K562 (cell line): Measurements from ENCODE around the gene NELFA. TPM values are rescaled to one million over a fixed set of nuclear protein-coding genes. Genes with fewer than 3 reads are reported as not detected.

Source experiments
- ATAC-seq: fragments of 200-7000 bp; cut with Tn5 transposase; 3 replicates; pipeline ENCODE4 v1.9.1; 2020; ENCODE audit warnings: moderate library complexity
- BruUV-seq: library from RNA; stranded (reverse); fragments of 400-500 nt; replicated peaks from 2 replicates; lab custom pipeline; 2021; lab: Mats Ljungman, UMichigan
- CTCF ChIA-PET: fragments of 300-600 bp; formaldehyde crosslinking; extraction: SDS; loops from one replicate; lab custom pipeline; 2021; ENCODE audit warnings: low intra/inter-chr PET ratio; lab: Yijun Ruan, JAX
- POLR2A ChIA-PET: fragments of 300-600, 350-650 bp; sonication (Branson Sonifier 250); formaldehyde crosslinking; extraction: SDS; loops from one replicate; lab custom pipeline; 2021; ENCODE audit warnings: antibody characterized with exemption, inconsistent platforms; lab: Yijun Ruan, JAX
- DNase-seq, 4 experiments: peaks; one replicate each; pipeline versions ENCODE4 v3.0.0 to v3.0.0-alpha.2; 2011 to 2018; ENCODE audit warnings: low spot score in 3 of 4, mixed read lengths in 3 of 4; ENCODE audit errors: extremely low read depth in 1 of 4
- FAIRE-seq: peaks from 2 replicates; lab custom pipeline; 2011; peaks lifted over from hg19 to GRCh38; lab: Jason Lieb, UNC
- H2AFZ ChIP-seq: 2 replicates; pipeline ENCODE4 v1.6.0; 2011; ENCODE audit warnings: low read depth, low read length, control low read depth, inconsistent platforms
- H3K27ac ChIP-seq: fragments of 200-600 bp; 3 replicates; pipeline ENCODE4 v1.8.0; 2011; ENCODE audit warnings: low read depth, mild to moderate bottlenecking, control low read depth, inconsistent platforms, low read length, moderate library complexity, mixed read lengths; ENCODE audit errors: extremely low read depth
- H3K27me3 ChIP-seq, 2 experiments: fragments of 300-600 bp in 1 of 2; 2 replicates in 1 of 2; 3 replicates in 1 of 2; pipeline versions ENCODE4 v1.6.0 to v1.8.0; 2011; ENCODE audit warnings: inconsistent platforms in 2 of 2, low read length in 2 of 2, mild to moderate bottlenecking in 1 of 2, mixed read lengths in 1 of 2, moderate library complexity in 1 of 2; ENCODE audit not compliant: control insufficient read depth in 2 of 2, insufficient read depth in 2 of 2
- H3K36me3 ChIP-seq: fragments of 300-600 bp; 3 replicates; pipeline ENCODE4 v1.8.0; 2011; ENCODE audit warnings: mild to moderate bottlenecking, low read length, inconsistent platforms; ENCODE audit not compliant: control insufficient read depth, insufficient read depth
- H3K4me1 ChIP-seq, 2 experiments: fragments of 200-600 bp in 1 of 2; replicated peaks in 1 of 2; 2 replicates in 1 of 2; 3 replicates in 1 of 2; pipeline versions ENCODE4 v1.5.1 to v1.8.0; 2011; ENCODE audit warnings: inconsistent platforms in 2 of 2, low read length in 2 of 2, mild to moderate bottlenecking in 1 of 2, mixed read lengths in 1 of 2, moderate library complexity in 1 of 2; ENCODE audit not compliant: control insufficient read depth in 2 of 2, insufficient read depth in 2 of 2
- H3K4me2 ChIP-seq: 2 replicates; pipeline ENCODE4 v1.6.1; 2011; ENCODE audit warnings: low read length, control low read depth, inconsistent platforms, mixed read lengths; ENCODE audit not compliant: insufficient read depth
- H3K4me3 ChIP-seq: fragments of 200-600 bp; sonication (generic), shearing (Covaris generic); 2 replicates; pipeline ENCODE4 v1.5.1; 2016; ENCODE audit warnings: control low read depth, inconsistent platforms
- H3K79me2 ChIP-seq: fragments of 200-600 bp; 3 replicates; pipeline ENCODE4 v1.8.0; 2011; ENCODE audit warnings: low read length, inconsistent platforms; ENCODE audit not compliant: control insufficient read depth, insufficient read depth
- H3K9ac ChIP-seq, 2 experiments: 2 replicates each; pipeline versions ENCODE4 v1.6.0 to v1.6.1; 2011; ENCODE audit warnings: low read depth in 2 of 2, low read length in 2 of 2, control low read depth in 1 of 2, inconsistent platforms in 1 of 2, mild to moderate bottlenecking in 1 of 2, mixed read lengths in 1 of 2; ENCODE audit not compliant: insufficient read depth in 1 of 2
- H3K9me1 ChIP-seq: one replicate; pipeline ENCODE4 v1.6.0; 2011; ENCODE audit warnings: inconsistent platforms, mild to moderate bottlenecking, low read length, moderate library complexity; ENCODE audit not compliant: control insufficient read depth, insufficient read depth
- H3K9me3 ChIP-seq: replicated peaks from 2 replicates; pipeline ENCODE4 v1.5.1; 2011; ENCODE audit warnings: low read depth, low read length, inconsistent platforms; ENCODE audit not compliant: control insufficient read depth, insufficient read depth
- H4K20me1 ChIP-seq: replicated peaks from 2 replicates; pipeline ENCODE4 v1.6.1; 2011; ENCODE audit warnings: low read length, inconsistent platforms, mixed read lengths; ENCODE audit not compliant: control insufficient read depth, insufficient read depth
- GABPA ChIP-seq: fragments of 200-800 bp; sonication (Bioruptor generic); conservative IDR thresholded peaks from 2 replicates; pipeline ENCODE4 v1.6.1; 2016; ENCODE audit warnings: low read depth, missing genetic modification characterization, missing compliant biosample characterization
- POLR2G ChIP-seq: fragments of 200-400 bp; formaldehyde crosslinking; IDR thresholded peaks from 2 replicates; pipeline ENCODE4 v1.6.1; 2017; ENCODE audit warnings: low read depth, mild to moderate bottlenecking, antibody characterized with exemption, low read length, moderate library complexity
- USF1 ChIP-seq: sonication (generic); formaldehyde crosslinking; IDR thresholded peaks from 2 replicates; pipeline ENCODE4 v1.9.0; 2022; ENCODE audit warnings: mild to moderate bottlenecking, missing genetic modification reagents
- ZBTB11 ChIP-seq, 3 experiments: fragments of 200-800 bp in 1 of 3; fragments of 250-450 bp in 1 of 3; fragments of 450-650 bp in 1 of 3; sonication (Bioruptor Pico) in 1 of 3; sonication (Bioruptor generic) in 1 of 3; formaldehyde crosslinking in 1 of 3; IDR thresholded peaks; 2 replicates each; pipeline versions ENCODE4 v1.6.1 to v1.8.0; 2016 to 2022; ENCODE audit warnings: mild to moderate bottlenecking in 2 of 3, missing genetic modification characterization in 2 of 3, missing compliant biosample characterization in 1 of 3, moderate library complexity in 1 of 3
- ZFP91 ChIP-seq: sonication (generic); formaldehyde crosslinking; IDR thresholded peaks from 2 replicates; pipeline ENCODE4 v1.8.0; 2022; ENCODE audit warnings: mild to moderate bottlenecking, missing genetic modification reagents
- ZNF140 ChIP-seq: fragments of 250-450 bp; sonication (Bioruptor Pico); IDR thresholded peaks from 2 replicates; pipeline ENCODE4 v1.8.0; 2021; ENCODE audit warnings: moderate library complexity, mild to moderate bottlenecking, inconsistent platforms
- ZNF57 ChIP-seq: fragments of 450-650 bp; formaldehyde crosslinking; IDR thresholded peaks from 2 replicates; pipeline ENCODE4 v1.4.0; 2020; ENCODE audit warnings: mild to moderate bottlenecking, moderate library complexity
- WGBS: fragments of 100-300 bp; shearing (Covaris generic); methylation state at CpG from one replicate; pipeline ENCODE4 v1.1.6; 2016; ENCODE audit warnings: low coverage, mixed read lengths; ENCODE audit not compliant: insufficient coverage; ENCODE audit errors: missing lambda C conversion rate; 5-methylcytosine and 5-hydroxymethylcytosine counted together
- in situ Hi-C: fragments of 300-500 bp; cut with MboI; formaldehyde crosslinking; loops from 4 replicates; pipeline ENCODE4 v1.15.0; 2018; ENCODE audit warnings: inconsistent platforms, mixed read lengths
- intact Hi-C: fragments of 100-400 bp; cut with micrococcal nuclease; formaldehyde crosslinking; loops from 2 replicates; pipeline ENCODE4 v1.14.2; 2022
- polyA plus RNA-seq, 8 experiments: library from polyadenylated mRNA; depleted of rRNA in 4 of 8; stranded (reverse) in 5 of 8; unstranded in 3 of 8; fragments of >200 nt; fragmentation: Nextera tagmentation in 2 of 8; fragmentation: Illumina TruSeq in 1 of 8; extraction: Ambion mirVana in 2 of 8; extraction: Trizol in 1 of 8; gene quantifications; 2 replicates each; pipeline versions ENCODE4 v1.2.1 to v1.2.3, GENCODE V29; 2011 to 2014; ENCODE audit warnings: inconsistent platforms in 1 of 8, missing spikeins in 1 of 8
- total RNA-seq, 7 experiments: library from RNA; depleted of rRNA in 6 of 7; stranded (reverse); fragments of >200 nt in 6 of 7; fragmentation: Illumina TruSeq in 2 of 7; extraction: Trizol in 2 of 7; gene quantifications; 2 replicates each; pipeline versions ENCODE4 v1.2.1 to v1.2.3, GENCODE V29; 2011 to 2021; ENCODE audit warnings: low replicate concordance in 1 of 7

Gene NELFA
- total and polyA plus RNA-seq, 9 of the 15 experiments (the other 6 are each of a cell fraction or from before 2014, with no cell fraction given) = 0.76 to 59.6 (median 14.8) TPM

- no TSS peak for BruUV-seq
- H3K36me3 ChIP-seq = peaks cover 67% of the 10 kb centered on the region; the same call in 2 of the 3 replicates
- H3K9me1 ChIP-seq = peaks cover 3% of the 10 kb centered on the region
- POLR2A ChIA-PET = interaction anchor here (0.6 kb wide), 2 partner anchors 20 to 425 kb away, joined by 3 to 5 read pairs; no protein-coding TSS in a partner anchor
- H3K4me1 ChIP-seq = peaks cover 0 to 23% of the 10 kb centered on the region in 2 experiments; a peak in 3 of 5 replicates
- no peaks in the 10 kb centered on the region for H3K27me3 ChIP-seq
- no peak overlapping the region for H3K9ac ChIP-seq
- DNase-seq (no peak), ATAC-seq (no peak)
- 95% methylated on average over 36 of the region's 37 CpGs for WGBS
- H3K9me3 ChIP-seq = no peaks in the 10 kb centered on the region
- no peak overlapping the region for H3K4me3 ChIP-seq
- no peak overlapping the region for H2AFZ ChIP-seq
- in situ Hi-C loops = no loop called here
- no peak overlapping the region for H3K4me2 ChIP-seq
- TF ChIP-seq GABPA (tag) (no peak), POLR2G (0 out of 2 replicates have a peak, but pooled peaks have one; percentile 21), ZNF140 (no peak), USF1 (CRISPR knock-in tag) (no peak), ZFP91 (no peak), ZBTB11 (CRISPR knock-in tag; IDR thresholded peaks at IDR 0.05) (no peak), ZNF57 (no peak)
- TF ChIP-seq, all 486 proteins: peak for 1
- H4K20me1 ChIP-seq = no peaks in the 10 kb centered on the region; the same call in 1 of the 2 replicates
- intact Hi-C loops = no loop called here
- FAIRE-seq = no peak
- CTCF ChIA-PET = no interaction called here
- H3K27ac ChIP-seq = no peak overlapping the region
- H3K79me2 ChIP-seq = peaks cover 57% of the 10 kb centered on the region
These were observed 17.0 kb downstream of the NELFA start for GRCh38 chr4:1991596-1992434.
